ENCODE data around the gene TRIM26.
"Not testable (repeated sequence)": the region's sequence is repeated elsewhere in the genome, so short reads cannot be mapped to it uniquely, and the experiment has no call there.

Gene TRIM26

DNA sequence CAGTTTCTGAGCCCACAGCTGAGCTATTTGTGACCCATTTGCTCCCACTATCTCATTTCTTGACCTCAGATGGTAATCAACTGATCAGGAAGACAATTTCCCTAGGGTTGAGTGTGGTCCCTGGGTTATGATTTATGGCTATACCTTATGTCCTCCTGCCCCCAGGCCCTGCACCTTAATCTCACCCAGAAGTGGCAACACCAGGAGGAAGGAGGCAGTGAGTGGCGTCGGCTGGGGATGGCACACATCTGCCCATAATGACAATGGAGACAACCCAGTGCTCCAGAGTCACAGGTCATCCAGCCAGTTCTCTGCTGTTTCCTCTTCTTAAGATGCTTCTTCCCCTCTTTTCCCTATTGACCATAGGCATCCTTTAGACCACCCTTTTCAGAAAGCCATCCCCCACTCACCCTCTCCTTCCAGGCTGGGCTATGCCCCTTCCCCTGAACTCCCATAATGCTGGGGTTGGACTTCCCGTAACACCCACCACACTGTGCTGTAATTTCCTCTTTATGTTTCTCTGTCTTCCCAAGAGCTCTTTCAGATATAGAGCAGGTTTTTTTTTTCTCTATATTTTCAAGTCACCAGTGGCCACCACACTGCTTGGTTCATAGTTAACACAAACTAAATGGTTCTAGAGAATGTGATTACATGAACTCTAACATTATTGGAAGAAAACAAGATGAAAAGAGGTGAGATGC, 60.1 kb downstream of the TRIM26 start:
- Mint-ChIP-seq H3K4me1 (no peaks in the 10 kb centered on the region), H3K4me3 (no peak overlapping the region), H3K9me3 (no peaks in the 10 kb centered on the region), H3K27me3 (peaks cover 68% of the 10 kb centered on the region), H3K36me3 (ENCODE audit: insufficient read depth) (peaks cover 1% of the 10 kb centered on the region), H3K27ac (ENCODE audit: low read depth) (no peak overlapping the region)
- no peak for ATAC-seq (replicated peaks; ENCODE audit: extremely low read depth, poor library complexity, severe bottlenecking)
- no peak for DNase-seq (ENCODE audit: low spot score in 2 of 2)

DNA sequence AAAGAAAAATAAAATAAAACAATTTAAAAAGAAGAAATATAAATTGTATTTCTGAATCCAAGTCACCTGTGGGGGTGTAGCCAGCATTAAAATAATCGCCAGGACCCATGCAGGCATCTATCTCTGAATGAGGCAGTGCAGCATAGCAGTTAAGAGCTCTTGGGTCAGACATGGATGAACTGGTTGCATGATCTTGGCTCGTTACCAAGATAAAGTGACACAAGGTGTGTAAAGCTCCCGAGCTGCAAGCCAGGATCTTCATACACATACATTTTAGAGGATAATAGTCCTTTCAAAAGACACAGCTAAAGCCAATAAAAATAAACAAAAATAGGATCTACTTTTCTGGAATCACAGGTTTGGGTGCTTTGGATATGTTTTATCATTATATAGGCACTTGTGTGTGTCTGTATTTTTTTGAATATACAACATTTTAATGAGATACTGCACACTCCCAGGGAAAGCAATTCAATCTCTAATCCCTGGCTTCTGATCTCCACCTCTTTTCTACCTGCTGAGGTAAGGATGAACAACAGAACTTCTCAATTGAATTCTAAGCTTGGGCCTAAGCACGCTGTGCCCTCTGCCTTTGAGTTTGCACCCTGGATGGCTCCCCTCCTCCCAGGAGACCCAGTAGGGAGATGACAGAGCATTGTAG, 61.1 kb downstream of the TRIM26 start:
- peaks cover 1% of the 10 kb centered on the region for H3K36me3 Mint-ChIP-seq (ENCODE audit: insufficient read depth)
- peaks cover 73% of the 10 kb centered on the region for H3K27me3 Mint-ChIP-seq

DNA sequence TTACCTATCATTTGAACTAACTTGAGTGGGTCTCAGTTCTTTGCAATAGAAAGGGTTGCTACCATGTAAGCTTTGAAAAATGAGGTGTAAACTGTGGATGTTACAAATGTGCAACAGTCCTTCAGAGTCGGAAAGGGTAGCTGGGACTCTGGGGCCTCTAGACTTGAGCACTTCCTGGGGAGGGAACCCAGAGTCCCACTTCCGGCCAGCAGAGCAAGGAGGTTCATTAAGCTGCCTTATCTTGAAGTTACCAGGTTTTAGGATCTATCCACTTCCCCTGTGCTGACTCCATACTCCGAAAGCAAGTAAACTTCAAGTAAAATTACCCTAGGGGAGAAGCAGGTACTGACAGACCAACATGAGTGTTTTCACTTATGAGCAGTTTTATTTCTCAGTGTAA, 61.6 kb downstream of the TRIM26 start:
- Mint-ChIP-seq H3K36me3 (ENCODE audit: insufficient read depth) (peaks cover 1% of the 10 kb centered on the region), H3K9me3 (no peaks in the 10 kb centered on the region), H3K27ac (ENCODE audit: low read depth) (no peak overlapping the region), H3K4me3 (no peak overlapping the region), H3K4me1 (no peaks in the 10 kb centered on the region), H3K27me3 (peaks cover 68% of the 10 kb centered on the region)
- ATAC-seq (replicated peaks; ENCODE audit: extremely low read depth, poor library complexity, severe bottlenecking) (no peak), DNase-seq (ENCODE audit: low spot score in 2 of 2) (no peak)

More for the DNA sequence above, 61.1 kb downstream of the TRIM26 start:
- DNase-seq (ENCODE audit: low spot score in 2 of 2) (no peak), ATAC-seq (replicated peaks; ENCODE audit: extremely low read depth, poor library complexity, severe bottlenecking) (no peak)
- Mint-ChIP-seq H3K4me1 (no peaks in the 10 kb centered on the region), H3K4me3 (no peak overlapping the region), H3K27ac (ENCODE audit: low read depth) (no peak overlapping the region), H3K9me3 (no peaks in the 10 kb centered on the region)

DNA sequence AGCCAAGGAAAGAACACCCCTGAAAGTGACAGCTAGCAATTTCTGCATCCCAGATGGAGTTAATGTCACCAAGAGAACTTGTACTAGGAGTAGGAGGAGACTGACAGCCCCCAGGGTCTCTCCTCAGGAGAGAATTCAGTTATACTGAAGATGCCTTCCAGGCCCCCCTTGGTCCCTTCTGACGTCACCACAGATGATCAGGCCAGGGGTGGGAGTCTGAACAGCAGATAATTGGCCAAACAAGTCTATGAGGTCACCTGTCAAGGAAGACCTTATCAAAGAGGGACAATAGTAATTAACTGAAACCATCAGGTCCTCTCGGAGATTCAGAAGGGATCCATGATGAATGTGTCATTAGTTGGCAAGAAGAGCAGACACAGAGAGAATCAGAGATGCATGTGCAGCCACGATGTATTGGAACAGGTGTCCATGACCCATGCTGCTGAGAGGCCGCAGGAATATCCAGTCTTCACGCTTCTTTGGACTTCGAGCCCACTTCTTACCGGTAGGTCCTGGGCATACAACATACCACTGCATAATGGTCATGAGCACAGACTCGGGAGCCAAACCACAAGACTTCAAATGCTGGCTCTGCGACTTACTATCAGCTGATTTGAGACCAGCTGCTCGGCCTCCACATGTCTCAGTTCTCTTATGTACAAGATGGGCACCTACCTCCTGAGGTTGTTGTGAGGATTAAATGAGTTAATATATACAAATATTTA, 62.4 kb downstream of the TRIM26 start:
- Mint-ChIP-seq H3K4me1 (no peaks in the 10 kb centered on the region), H3K9me3 (no peaks in the 10 kb centered on the region), H3K27me3 (peaks cover 64% of the 10 kb centered on the region), H3K27ac (ENCODE audit: low read depth) (peak overlapping the region; percentile 1), H3K4me3 (no peak overlapping the region), H3K36me3 (ENCODE audit: insufficient read depth) (peaks cover 1% of the 10 kb centered on the region)
- no peak for DNase-seq (ENCODE audit: low spot score in 2 of 2)
- ATAC-seq (replicated peaks; ENCODE audit: extremely low read depth, poor library complexity, severe bottlenecking): no peak

DNA sequence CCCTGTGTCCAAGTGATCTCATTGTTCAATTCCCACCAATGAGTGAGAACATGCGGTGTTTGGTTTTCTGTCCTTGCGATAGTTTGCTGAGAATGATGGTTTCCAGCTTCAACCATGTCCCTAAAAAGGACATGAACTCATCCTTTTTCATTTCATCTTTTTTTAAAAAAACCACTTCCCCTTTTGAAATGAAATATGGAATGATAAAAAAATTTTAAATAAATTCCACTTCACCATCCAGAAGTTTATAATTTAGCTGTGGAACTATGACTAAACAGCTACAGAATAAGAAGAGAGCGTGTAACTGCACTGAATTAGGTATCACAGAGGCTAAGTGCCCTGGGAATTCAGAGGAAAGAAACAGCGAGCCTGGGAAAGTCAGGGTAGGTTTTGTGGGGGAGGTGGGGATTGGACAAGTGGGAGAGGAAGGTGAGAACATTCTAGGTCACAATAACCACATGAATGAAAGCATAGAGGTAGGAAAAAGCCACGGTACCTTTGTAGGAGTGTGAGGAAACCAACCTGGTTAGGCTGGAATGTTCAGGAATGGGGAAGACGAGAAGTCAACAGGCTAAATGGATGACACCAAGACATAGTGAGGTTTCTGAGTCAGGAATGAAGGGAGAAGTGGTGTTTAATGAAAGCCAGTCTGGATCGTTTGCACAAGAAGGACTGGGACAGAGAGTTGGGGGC, 63.2 kb downstream of the TRIM26 start:
- peak overlapping the region; percentile 1 for H3K27ac Mint-ChIP-seq (ENCODE audit: low read depth)
- no peak overlapping the region for H3K4me3 Mint-ChIP-seq
- no peaks in the 10 kb centered on the region for H3K9me3 Mint-ChIP-seq
- H3K4me1 Mint-ChIP-seq: no peaks in the 10 kb centered on the region
- ATAC-seq (replicated peaks; ENCODE audit: extremely low read depth, poor library complexity, severe bottlenecking) (no peak), DNase-seq (ENCODE audit: low spot score in 2 of 2) (no peak)
- peaks cover 64% of the 10 kb centered on the region for H3K27me3 Mint-ChIP-seq
- peaks cover 1% of the 10 kb centered on the region for H3K36me3 Mint-ChIP-seq (ENCODE audit: insufficient read depth)

DNA sequence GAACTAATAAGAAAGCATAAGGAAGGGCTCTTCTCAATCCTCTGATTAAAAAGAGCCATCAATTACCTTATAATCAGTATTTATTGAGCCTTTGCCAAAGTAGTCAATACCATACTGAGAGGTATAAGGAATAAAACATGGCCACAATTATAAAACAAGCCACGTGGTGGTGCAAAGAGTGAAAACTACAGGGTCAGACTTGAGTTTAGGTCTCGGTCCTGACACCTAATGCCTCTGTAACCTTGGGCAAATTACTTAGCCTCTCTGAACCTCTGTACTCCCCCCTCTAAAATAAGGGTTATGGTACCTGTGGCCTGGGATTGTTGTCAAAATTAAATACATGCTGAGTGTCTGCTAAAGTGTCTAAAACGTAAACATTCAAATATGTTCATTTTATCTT, 64.0 kb downstream of the TRIM26 start:
- ATAC-seq (replicated peaks; ENCODE audit: extremely low read depth, poor library complexity, severe bottlenecking): no peak
- DNase-seq (ENCODE audit: low spot score in 2 of 2): no peak

DNA sequence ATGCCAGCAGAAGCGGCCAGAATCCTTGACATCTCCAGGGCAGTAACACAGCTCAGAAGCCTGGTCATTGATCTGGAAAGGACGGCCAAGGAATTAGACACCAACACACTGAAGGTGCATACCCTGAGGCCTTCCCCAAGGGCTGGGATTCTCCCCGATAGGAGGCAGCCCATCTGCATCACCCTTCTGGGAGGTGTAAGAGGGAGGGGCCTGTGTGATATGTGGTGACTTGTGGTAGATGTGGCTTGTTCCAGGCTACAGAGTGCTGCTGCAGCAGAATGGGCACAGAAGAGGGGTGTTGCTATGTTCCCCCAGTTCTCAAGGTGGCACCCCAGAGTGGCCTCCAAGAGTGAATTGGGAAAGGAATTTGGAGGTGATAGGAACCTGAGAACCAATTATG, 66.1 kb downstream of the TRIM26 start:
- no peak for ATAC-seq (replicated peaks; ENCODE audit: extremely low read depth, poor library complexity, severe bottlenecking)
- Mint-ChIP-seq H3K36me3 (ENCODE audit: insufficient read depth) (peaks cover 1% of the 10 kb centered on the region), H3K4me3 (no peak overlapping the region), H3K27me3 (peaks cover 59% of the 10 kb centered on the region), H3K9me3 (no peaks in the 10 kb centered on the region), H3K4me1 (no peaks in the 10 kb centered on the region), H3K27ac (ENCODE audit: low read depth) (no peak overlapping the region)
- DNase-seq (ENCODE audit: low spot score in 2 of 2): no peak

More for the DNA sequence above, 64.0 kb downstream of the TRIM26 start:
- no peaks in the 10 kb centered on the region for H3K4me1 Mint-ChIP-seq
- no peak overlapping the region for H3K4me3 Mint-ChIP-seq
- H3K27ac Mint-ChIP-seq (ENCODE audit: low read depth): no peak overlapping the region
- H3K27me3 Mint-ChIP-seq: peaks cover 64% of the 10 kb centered on the region
- no peaks in the 10 kb centered on the region for H3K9me3 Mint-ChIP-seq
- H3K36me3 Mint-ChIP-seq (ENCODE audit: insufficient read depth): peaks cover 1% of the 10 kb centered on the region

DNA sequence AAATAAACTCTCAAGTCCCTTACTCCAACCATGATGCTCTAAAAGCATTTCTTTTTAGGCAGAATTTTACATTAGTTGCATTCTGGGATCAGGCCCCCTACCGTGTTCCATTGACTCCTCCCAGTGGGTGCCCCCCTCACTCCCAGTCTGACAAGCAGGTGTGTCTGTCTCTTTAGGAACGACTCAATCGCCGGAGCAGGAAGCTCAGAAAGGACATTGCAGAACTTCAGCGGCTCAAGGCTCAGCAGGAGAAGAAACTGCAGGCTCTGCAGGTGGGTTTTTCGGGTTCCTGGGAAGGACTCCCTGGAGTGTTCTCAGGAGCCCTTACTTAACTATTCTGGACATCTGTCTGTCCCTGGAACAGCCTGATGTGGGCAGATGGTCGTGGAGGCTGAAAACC, 67.4 kb downstream of the TRIM26 start:
- H3K9me3 Mint-ChIP-seq: no peaks in the 10 kb centered on the region
- no peak for DNase-seq (ENCODE audit: low spot score in 2 of 2)
- no peak for ATAC-seq (replicated peaks; ENCODE audit: extremely low read depth, poor library complexity, severe bottlenecking)
- H3K4me3 Mint-ChIP-seq: no peak overlapping the region
- H3K4me1 Mint-ChIP-seq: no peaks in the 10 kb centered on the region
- H3K27me3 Mint-ChIP-seq: peaks cover 69% of the 10 kb centered on the region
- peaks cover 1% of the 10 kb centered on the region for H3K36me3 Mint-ChIP-seq (ENCODE audit: insufficient read depth)
- H3K27ac Mint-ChIP-seq (ENCODE audit: low read depth): no peak overlapping the region

DNA sequence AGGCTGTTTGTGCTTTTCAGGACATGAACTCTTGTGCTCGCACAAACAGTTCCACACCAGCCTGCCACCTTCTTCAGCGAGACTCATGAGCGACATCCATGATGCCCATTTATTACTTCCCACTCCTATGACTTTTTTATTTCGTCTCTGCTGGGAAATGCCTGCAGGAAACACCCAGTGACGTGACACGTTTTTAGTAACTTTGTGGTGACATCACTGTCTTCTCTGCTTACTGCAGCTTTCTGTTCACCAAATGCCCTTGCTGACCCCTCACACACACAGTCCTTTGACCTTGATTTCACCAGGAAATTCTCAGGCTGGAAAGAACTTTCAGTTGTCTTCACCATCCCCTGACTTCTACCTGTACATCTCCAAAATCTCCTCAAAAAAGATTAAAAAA, 68.4 kb downstream of the TRIM26 start:
- Mint-ChIP-seq H3K4me1 (no peaks in the 10 kb centered on the region), H3K27me3 (peaks cover 62% of the 10 kb centered on the region), H3K36me3 (ENCODE audit: insufficient read depth) (no peaks in the 10 kb centered on the region), H3K9me3 (no peaks in the 10 kb centered on the region), H3K4me3 (no peak overlapping the region), H3K27ac (ENCODE audit: low read depth) (no peak overlapping the region)
- ATAC-seq (replicated peaks; ENCODE audit: extremely low read depth, poor library complexity, severe bottlenecking) (no peak), DNase-seq (ENCODE audit: low spot score in 2 of 2) (no peak)

DNA sequence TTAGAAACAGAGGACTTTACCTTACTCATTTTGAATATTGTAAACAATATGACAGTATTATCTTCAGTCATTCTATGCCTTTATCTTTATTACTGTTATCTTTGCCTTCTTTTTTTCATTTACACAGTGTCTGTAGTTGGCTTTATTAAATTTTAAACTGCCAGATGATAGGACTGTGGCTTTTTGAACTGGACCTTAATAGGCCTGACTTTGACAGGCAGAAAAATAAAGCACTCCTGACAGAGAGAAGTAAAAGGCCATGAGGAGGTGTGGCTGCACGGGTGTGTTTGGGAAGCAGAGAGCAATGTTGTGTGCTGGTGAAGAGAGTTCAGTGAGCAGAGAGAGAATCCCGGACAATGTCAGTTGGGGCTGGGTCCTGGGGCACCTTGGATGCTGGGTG, 69.4 kb downstream of the TRIM26 start:
- Mint-ChIP-seq H3K27ac (ENCODE audit: low read depth) (no peak overlapping the region), H3K36me3 (ENCODE audit: insufficient read depth) (no peaks in the 10 kb centered on the region), H3K4me1 (no peaks in the 10 kb centered on the region), H3K9me3 (no peaks in the 10 kb centered on the region), H3K27me3 (peaks cover 61% of the 10 kb centered on the region), H3K4me3 (no peak overlapping the region)
- no peak for ATAC-seq (replicated peaks; ENCODE audit: extremely low read depth, poor library complexity, severe bottlenecking)
- DNase-seq (ENCODE audit: low spot score in 2 of 2): no peak

DNA sequence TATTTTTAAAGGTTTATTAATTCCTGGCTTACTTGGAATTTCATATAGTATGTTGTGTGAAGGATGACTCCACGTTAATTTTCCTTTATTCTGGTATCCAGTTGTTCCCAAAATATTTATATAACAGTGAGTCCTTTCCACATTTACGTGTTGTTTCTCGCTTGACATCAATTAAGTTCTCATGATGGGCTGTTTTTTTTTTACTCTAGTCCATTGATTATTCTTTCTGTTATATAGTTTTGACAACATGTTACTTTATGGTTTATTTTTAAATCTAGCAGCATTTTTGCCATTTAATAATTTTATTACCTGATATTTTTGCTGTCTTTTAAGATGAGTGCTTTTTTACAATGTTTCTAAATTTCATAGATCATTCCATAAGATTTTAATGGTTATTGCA, 70.5 kb downstream of the TRIM26 start:
- Mint-ChIP-seq H3K27me3 (peaks cover 62% of the 10 kb centered on the region), H3K27ac (ENCODE audit: low read depth) (no peak overlapping the region), H3K4me3 (no peak overlapping the region), H3K36me3 (ENCODE audit: insufficient read depth) (no peaks in the 10 kb centered on the region), H3K9me3 (no peaks in the 10 kb centered on the region), H3K4me1 (no peaks in the 10 kb centered on the region)
- ATAC-seq (replicated peaks; ENCODE audit: extremely low read depth, poor library complexity, severe bottlenecking) (no peak), DNase-seq (ENCODE audit: low spot score in 2 of 2) (no peak)

DNA sequence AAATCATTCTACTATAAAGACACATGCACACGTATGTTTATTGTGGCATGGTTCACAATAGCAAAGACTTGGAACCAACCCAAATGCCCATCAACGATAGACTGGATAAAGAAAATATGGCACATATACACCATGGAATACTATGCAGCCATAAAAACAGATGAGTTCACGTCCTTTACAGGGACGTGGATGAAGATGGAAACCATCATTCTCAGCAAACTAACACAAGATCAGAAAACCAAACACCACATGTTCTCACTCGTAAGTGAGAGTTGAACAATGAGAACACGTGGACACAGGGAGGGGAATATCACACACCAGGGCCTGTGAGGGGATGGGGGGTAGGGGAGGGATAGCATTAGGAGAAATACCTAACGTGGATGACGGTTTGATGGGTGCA, 73.0 kb downstream of the TRIM26 start:
- H3K9me3 Mint-ChIP-seq; ATAC-seq (replicated peaks; ENCODE audit: extremely low read depth, poor library complexity, severe bottlenecking); DNase-seq (ENCODE audit: low spot score in 2 of 2); H3K36me3 Mint-ChIP-seq (ENCODE audit: insufficient read depth); H3K27ac Mint-ChIP-seq (ENCODE audit: low read depth); H3K4me3 Mint-ChIP-seq; H3K4me1 Mint-ChIP-seq: not testable (repeated sequence)
- H3K27me3 Mint-ChIP-seq: peaks cover 56% of the 10 kb centered on the region

Measured in central memory CD8-positive, alpha-beta T cell (primary cell).